MCF 10A (cell line): ENCODE results near the gene TNK2. TPM values are rescaled to one million over a fixed set of nuclear protein-coding genes. Genes with fewer than 3 reads are reported as not detected.
"Not testable (repeated sequence)": the region's sequence is repeated elsewhere in the genome, so short reads cannot be mapped to it uniquely, and the experiment has no call there.

Experiments
- BruUV-seq: library from RNA; stranded (reverse); fragments of 400-500 nt; replicated peaks from 2 replicates; lab custom pipeline; 2021; lab: Mats Ljungman, UMichigan
- CTCF ChIA-PET: fragments of 300-600 bp; sonication (Branson Sonifier 250); formaldehyde crosslinking; extraction: SDS; loops from one replicate; lab custom pipeline; 2021; ENCODE audit warnings: antibody characterized with exemption, inconsistent platforms; lab: Yijun Ruan, JAX
- POLR2A ChIA-PET: fragments of 300-600, 350-650 bp; sonication (Branson Sonifier 250); formaldehyde crosslinking; extraction: SDS; loops from one replicate; lab custom pipeline; 2020; ENCODE audit warnings: antibody characterized with exemption, inconsistent platforms; lab: Yijun Ruan, JAX
- DNase-seq: peaks from one replicate; pipeline ENCODE4 v3.0.0-alpha.2; 2018; ENCODE audit not compliant: unreplicated experiment
- H3K27ac Mint-ChIP-seq: one replicate; pipeline ENCODE4 v1.8.0; 2022; ENCODE audit warnings: mild to moderate bottlenecking, low read depth, mixed read lengths; ENCODE audit not compliant: unreplicated experiment
- H3K27me3 Mint-ChIP-seq: one replicate; pipeline ENCODE4 v1.8.0; 2022; ENCODE audit warnings: mixed read lengths; ENCODE audit not compliant: insufficient read depth, unreplicated experiment
- H3K36me3 Mint-ChIP-seq: one replicate; pipeline ENCODE4 v1.8.0; 2022; ENCODE audit warnings: mild to moderate bottlenecking, moderate library complexity, mixed read lengths; ENCODE audit not compliant: insufficient read depth, unreplicated experiment
- H3K4me1 Mint-ChIP-seq: one replicate; pipeline ENCODE4 v1.8.0; 2022; ENCODE audit warnings: mixed read lengths; ENCODE audit not compliant: insufficient read depth, unreplicated experiment
- H3K4me3 Mint-ChIP-seq: one replicate; pipeline ENCODE4 v1.8.0; 2022; ENCODE audit warnings: mild to moderate bottlenecking, moderate library complexity, mixed read lengths; ENCODE audit not compliant: unreplicated experiment
- H3K9me3 Mint-ChIP-seq: one replicate; pipeline ENCODE4 v1.8.0; 2022; ENCODE audit warnings: mixed read lengths; ENCODE audit not compliant: unreplicated experiment
- CTCF ChIP-seq: fragments of 200-600 bp; IDR thresholded peaks from one replicate; pipeline ENCODE4 v1.8.0; 2022; ENCODE audit warnings: antibody characterized with exemption, mild to moderate bottlenecking; ENCODE audit not compliant: unreplicated experiment
- intact Hi-C: fragments of 100-400 bp; cut with micrococcal nuclease; formaldehyde crosslinking; loops from 2 replicates; pipeline ENCODE4 v1.14.1; 2022
- total RNA-seq: library from RNA; stranded (reverse); gene quantifications from 2 replicates; pipeline ENCODE4 v1.2.3, GENCODE V29; 2022

Gene TNK2
- total RNA-seq, 1 experiment from 2014 or later = 75.8 TPM

- TF ChIP-seq CTCF = no peak
- Mint-ChIP-seq H3K4me1 (peaks cover 12% of the 10 kb centered on the region), H3K27ac (no peak overlapping the region), H3K27me3 (peaks cover 12% of the 10 kb centered on the region), H3K9me3 (no peaks in the 10 kb centered on the region), H3K36me3 (peaks cover 4% of the 10 kb centered on the region), H3K4me3 (no peak overlapping the region)
- intact Hi-C loops = no loop called here
- ChIA-PET CTCF (interaction anchor here (0.7 to 1.2 kb wide), 3 partner anchors 24 to 1774 kb away, joined by 3 to 5 read pairs (median 3); no protein-coding TSS in a partner anchor), POLR2A (no interaction called here)
- no TSS peak for BruUV-seq
- no peak for DNase-seq
Measured at GRCh38 chr3:195825857-195826804, 82.2 kb downstream of the TNK2 start.

- Mint-ChIP-seq H3K27me3 (peaks cover 22% of the 10 kb centered on the region), H3K27ac (no peak overlapping the region), H3K4me1 (peaks cover 12% of the 10 kb centered on the region), H3K9me3 (no peaks in the 10 kb centered on the region), H3K4me3 (no peak overlapping the region), H3K36me3 (peaks cover 4% of the 10 kb centered on the region)
- intact Hi-C loops = no loop called here
- POLR2A ChIA-PET = no interaction called here
- BruUV-seq = no TSS peak
- DNase-seq = no peak
- TF ChIP-seq CTCF = no peak
- CTCF ChIA-PET = interaction anchor here (0.7 to 1.2 kb wide), 2 partner anchors 25 to 372 kb away, joined by 3 to 5 read pairs; no protein-coding TSS in a partner anchor
Measured at GRCh38 chr3:195825191-195825588, 83.2 kb downstream of the TNK2 start.

- H3K27ac Mint-ChIP-seq, intact Hi-C loops, H3K36me3 Mint-ChIP-seq, H3K4me3 Mint-ChIP-seq, POLR2A ChIA-PET, H3K9me3 Mint-ChIP-seq, DNase-seq, BruUV-seq: not testable (repeated sequence)
- CTCF ChIA-PET = interaction anchor here (1.2 kb wide), 1 partner anchor 26 kb away, joined by 5 read pairs; no protein-coding TSS in a partner anchor
- H3K4me1 Mint-ChIP-seq = peaks cover 12% of the 10 kb centered on the region
- peaks cover 28% of the 10 kb centered on the region for H3K27me3 Mint-ChIP-seq
Measured at GRCh38 chr3:195824425-195825190, 83.7 kb downstream of the TNK2 start.

- intact Hi-C loops = no loop called here
- BruUV-seq = no TSS peak
- Mint-ChIP-seq H3K27ac (no peak overlapping the region), H3K4me3 (no peak overlapping the region), H3K9me3 (no peaks in the 10 kb centered on the region), H3K27me3 (peaks cover 34% of the 10 kb centered on the region), H3K36me3 (peaks cover 4% of the 10 kb centered on the region), H3K4me1 (peaks cover 12% of the 10 kb centered on the region)
- DNase-seq = peak; percentile 94
- TF ChIP-seq CTCF = no peak
- CTCF ChIA-PET = no interaction called here
- POLR2A ChIA-PET = no interaction called here
Measured at GRCh38 chr3:195823999-195824398, 84.4 kb downstream of the TNK2 start.
